Stomach (tissue), 4 donors: ENCODE measurements around the gene PDIA6.

Experiments
- CTCF ChIP-seq, 7 experiments: fragments of 450-650 bp in 4 of 7; fragments of 200-600 bp in 3 of 7; sonication (generic) in 3 of 7; IDR thresholded peaks; one replicate each; pipeline ENCODE4 v1.5.1; 2016 to 2019; ENCODE audit warnings: antibody characterized with exemption in 7 of 7, control low read depth in 2 of 7, mild to moderate bottlenecking in 1 of 7
- EP300 ChIP-seq: sonication (generic); formaldehyde crosslinking; IDR thresholded peaks from one replicate; pipeline ENCODE4 v1.6.1; 2017; ENCODE audit warnings: antibody characterized with exemption
- POLR2A ChIP-seq, 4 donors: fragments of 450-650 bp; IDR thresholded peaks; one replicate each; pipeline ENCODE4 v1.6.1; 2016; ENCODE audit warnings: antibody characterized with exemption in 4 of 4, control low read depth in 2 of 4, mild to moderate bottlenecking in 1 of 4, moderate library complexity in 1 of 4
- POLR2AphosphoS5 ChIP-seq, 3 donors: sonication (generic); formaldehyde crosslinking; IDR thresholded peaks; one replicate each; pipeline ENCODE4 v1.6.1; 2016; ENCODE audit warnings: antibody characterized with exemption in 3 of 3

- TF ChIP-seq CTCF (IDR thresholded peaks at IDR 0.05) (no peak), EP300 (no peak), POLR2A (IDR thresholded peaks at IDR 0.05) (no peak), POLR2AphosphoS5 (IDR thresholded peaks at IDR 0.05) (no peak)
Observed at GRCh38 chr2:10772868-10773215, 39.7 kb downstream of the PDIA6 start.
